ENCODE results near the gene SMOC1. TPM values are rescaled to one million over a fixed set of nuclear protein-coding genes. Genes with fewer than 3 reads are reported as not detected.

Gene SMOC1
- polyA plus RNA-seq, 3 donors from 2014 or later = not detected

DNA sequence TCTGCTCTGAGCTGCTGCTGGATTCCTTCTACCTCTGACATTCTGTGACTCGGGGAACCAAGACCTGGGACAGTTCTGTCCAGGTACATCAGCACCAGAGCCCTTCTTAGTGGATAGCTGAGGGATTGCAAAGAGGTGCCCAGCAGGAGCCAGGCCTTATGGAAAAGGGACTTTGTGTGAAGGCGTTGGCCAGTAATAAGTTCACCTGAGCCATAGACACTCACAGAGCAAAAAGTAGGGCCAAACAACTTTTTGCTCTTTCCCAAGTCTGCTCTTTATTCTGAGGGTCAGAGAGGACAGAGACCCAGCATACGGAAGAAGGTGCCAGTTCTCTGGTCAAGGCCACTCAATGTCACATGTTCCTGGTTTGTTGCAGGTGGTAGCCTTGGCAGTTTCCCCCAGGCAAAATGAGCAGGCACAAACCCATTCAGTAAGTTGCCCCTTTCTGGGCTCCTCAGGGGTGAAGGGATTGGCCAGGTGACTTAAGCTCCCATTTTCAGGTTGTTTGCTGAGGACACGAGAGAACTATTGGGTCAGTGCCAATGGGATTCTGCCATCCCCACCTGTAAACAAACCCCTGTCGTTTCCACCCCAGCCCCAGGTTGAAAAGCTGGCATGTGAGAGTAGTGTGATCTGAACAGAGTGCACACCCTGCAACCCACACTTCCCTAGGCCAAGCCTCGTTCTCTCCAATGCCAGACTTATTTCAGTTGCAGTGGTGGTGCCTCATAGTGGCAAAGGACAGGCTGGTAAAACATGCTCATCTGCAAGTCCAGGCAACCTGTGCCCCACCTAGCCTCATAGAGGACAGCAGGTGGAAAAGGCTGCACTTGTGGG is 150.3 kb downstream of the SMOC1 start:
- Mint-ChIP-seq H3K4me1 (no peaks in the 10 kb centered on the region), H3K27me3 (ENCODE audit: low read depth in 3 of 3) (peaks cover 0 to 2% (median 1%) of the 10 kb centered on the region in 3 donors), H3K36me3 (no peaks in the 10 kb centered on the region), H3K4me3 (no peak overlapping the region), H3K9me3 (no peaks in the 10 kb centered on the region), H3K27ac (no peak overlapping the region)
- no peak for DNase-seq

DNA sequence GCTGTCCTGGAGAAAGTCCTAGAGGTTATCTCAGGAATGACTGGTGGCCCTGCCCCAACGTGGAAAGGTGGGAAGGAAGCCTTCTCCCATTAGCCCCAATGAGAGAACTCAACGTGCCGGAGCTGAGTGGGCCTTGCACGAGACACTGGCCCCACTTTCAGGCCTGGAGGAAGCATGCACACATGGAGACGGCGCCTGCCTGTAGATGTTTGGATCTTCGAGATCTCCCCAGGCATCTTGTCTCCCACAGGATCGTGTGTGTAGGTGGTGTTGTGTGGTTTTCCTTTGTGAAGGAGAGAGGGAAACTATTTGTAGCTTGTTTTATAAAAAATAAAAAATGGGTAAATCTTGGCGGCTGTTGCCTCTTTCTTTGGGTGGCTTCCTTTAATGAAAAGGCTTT is 152.8 kb downstream of the SMOC1 start:
- Mint-ChIP-seq H3K27me3 (ENCODE audit: low read depth in 3 of 3) (peaks cover 0 to 3% (median 0%) of the 10 kb centered on the region in 3 donors), H3K9me3 (no peaks in the 10 kb centered on the region), H3K36me3 (no peaks in the 10 kb centered on the region), H3K27ac (no peak overlapping the region), H3K4me3 (no peak overlapping the region), H3K4me1 (no peaks in the 10 kb centered on the region)
- DNase-seq = no peak

DNA sequence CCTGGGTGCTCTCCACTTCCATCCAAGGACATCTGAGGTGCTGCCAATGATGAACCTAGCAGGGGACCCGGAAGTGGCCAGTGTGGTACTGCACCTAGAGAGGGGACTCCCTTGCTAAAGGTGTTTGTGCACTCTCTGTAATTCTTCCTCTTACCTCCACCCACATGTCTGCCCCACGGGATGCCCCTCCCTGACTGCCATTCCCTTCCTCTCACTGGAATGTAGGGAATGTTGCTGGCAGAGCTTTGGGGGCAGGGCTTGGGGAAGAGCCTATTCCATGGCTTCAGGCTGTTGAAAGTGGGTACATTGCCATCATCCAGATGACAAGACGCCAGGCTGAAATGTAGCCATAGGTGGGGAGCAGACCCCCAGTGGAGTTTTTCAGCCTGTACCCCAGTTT is 153.2 kb downstream of the SMOC1 start:
- no peak overlapping the region for H3K27ac Mint-ChIP-seq
- H3K4me3 Mint-ChIP-seq = no peak overlapping the region
- H3K9me3 Mint-ChIP-seq = no peaks in the 10 kb centered on the region
- H3K36me3 Mint-ChIP-seq = no peaks in the 10 kb centered on the region
- peaks cover 0 to 3% (median 0%) of the 10 kb centered on the region in 3 donors for H3K27me3 Mint-ChIP-seq (ENCODE audit: low read depth in 3 of 3)
- no peaks in the 10 kb centered on the region for H3K4me1 Mint-ChIP-seq
- no peak for DNase-seq

GRCh38 chr14:70033116-70033515 is 153.9 kb downstream of the SMOC1 start:
- no peak for DNase-seq
- Mint-ChIP-seq H3K4me1 (no peaks in the 10 kb centered on the region), H3K36me3 (no peaks in the 10 kb centered on the region), H3K27ac (no peak overlapping the region), H3K27me3 (ENCODE audit: low read depth in 3 of 3) (peaks cover 0 to 4% (median 3%) of the 10 kb centered on the region in 3 donors), H3K9me3 (no peaks in the 10 kb centered on the region), H3K4me3 (no peak overlapping the region)

DNA sequence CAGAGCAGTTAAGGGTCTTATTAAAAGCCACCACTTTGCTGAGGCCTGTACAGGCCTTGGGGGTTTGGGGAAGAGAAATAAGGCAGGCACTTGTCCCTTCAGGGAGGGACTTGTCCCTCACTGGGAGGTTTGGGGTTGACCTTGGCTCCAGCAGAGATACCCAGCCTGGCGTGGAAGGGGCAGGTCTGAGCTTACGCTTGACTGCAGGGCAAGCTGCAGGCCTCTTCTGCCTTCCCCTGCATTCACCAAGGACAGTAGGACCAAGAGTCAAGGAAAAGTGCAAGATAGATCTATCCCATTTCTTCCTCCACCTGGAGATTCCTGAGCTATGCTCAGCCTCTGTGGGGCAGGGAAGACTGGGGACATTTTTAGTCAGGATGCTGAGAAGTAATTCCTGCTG is 154.3 kb downstream of the SMOC1 start:
- Mint-ChIP-seq H3K36me3 (no peaks in the 10 kb centered on the region), H3K27ac (no peak overlapping the region), H3K4me3 (no peak overlapping the region), H3K9me3 (no peaks in the 10 kb centered on the region), H3K4me1 (no peaks in the 10 kb centered on the region), H3K27me3 (ENCODE audit: low read depth in 3 of 3) (peaks cover 0 to 4% (median 3%) of the 10 kb centered on the region in 3 donors)
- no peak for DNase-seq

DNA sequence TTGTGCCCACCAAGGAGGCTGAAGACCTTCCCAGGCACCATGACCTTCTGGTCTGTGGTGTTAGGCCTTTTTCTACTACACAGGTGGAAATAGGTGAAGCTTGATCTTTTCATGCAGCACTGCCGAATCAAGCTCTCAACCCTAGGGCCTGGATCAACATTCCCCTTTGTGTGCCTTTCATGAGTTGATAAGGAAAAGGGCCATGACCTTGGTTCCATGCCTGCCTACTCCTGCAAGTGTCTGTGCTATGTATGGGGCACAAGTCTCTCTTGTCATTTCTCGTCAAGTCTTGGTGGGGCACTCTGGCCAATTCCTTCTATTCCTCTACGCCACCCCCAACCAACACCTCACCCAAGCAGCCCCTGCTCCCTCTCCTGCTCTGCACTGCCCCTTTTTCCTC is 155.0 kb downstream of the SMOC1 start:
- H3K27ac Mint-ChIP-seq = no peak overlapping the region
- DNase-seq = no peak
- H3K27me3 Mint-ChIP-seq (ENCODE audit: low read depth in 3 of 3) = peaks cover 0 to 4% (median 3%) of the 10 kb centered on the region in 3 donors
- no peaks in the 10 kb centered on the region for H3K9me3 Mint-ChIP-seq
- no peak overlapping the region for H3K4me3 Mint-ChIP-seq
- H3K4me1 Mint-ChIP-seq = no peaks in the 10 kb centered on the region
- H3K36me3 Mint-ChIP-seq = no peaks in the 10 kb centered on the region

DNA sequence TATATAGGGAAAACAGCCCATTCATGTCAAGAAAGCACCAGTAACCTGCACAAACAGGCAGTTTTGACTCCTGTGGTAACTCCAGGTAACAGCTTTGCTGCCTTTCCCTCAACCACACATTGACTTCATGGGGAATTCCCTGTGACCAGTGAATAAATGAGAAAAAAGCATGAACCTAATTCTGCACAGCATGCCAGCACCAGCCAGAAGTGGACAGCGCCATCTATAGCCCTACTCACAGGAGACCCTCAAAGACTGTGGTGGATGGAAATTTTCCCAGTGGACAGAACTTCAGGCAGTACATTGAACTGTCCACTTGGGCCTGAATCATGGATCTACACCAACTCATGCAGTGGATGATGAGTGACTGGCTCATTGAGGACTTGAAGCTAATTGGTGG is 157.4 kb downstream of the SMOC1 start:
- no peaks in the 10 kb centered on the region for H3K9me3 Mint-ChIP-seq
- no peaks in the 10 kb centered on the region for H3K4me1 Mint-ChIP-seq
- peaks cover 0 to 4% (median 3%) of the 10 kb centered on the region in 3 donors for H3K27me3 Mint-ChIP-seq (ENCODE audit: low read depth in 3 of 3)
- DNase-seq = no peak
- no peak overlapping the region for H3K27ac Mint-ChIP-seq
- no peaks in the 10 kb centered on the region for H3K36me3 Mint-ChIP-seq
- H3K4me3 Mint-ChIP-seq = no peak overlapping the region

- DNase-seq = no peak
- H3K27me3 Mint-ChIP-seq (ENCODE audit: low read depth in 3 of 3) = peaks cover 3 to 5% (median 4%) of the 10 kb centered on the region in 3 donors
- H3K36me3 Mint-ChIP-seq = no peaks in the 10 kb centered on the region
- H3K9me3 Mint-ChIP-seq = no peaks in the 10 kb centered on the region
- no peak overlapping the region for H3K4me3 Mint-ChIP-seq
- H3K27ac Mint-ChIP-seq = no peak overlapping the region
- no peaks in the 10 kb centered on the region for H3K4me1 Mint-ChIP-seq
These were observed 163.8 kb downstream of the SMOC1 start for GRCh38 chr14:70043001-70043400.

GRCh38 chr14:70045310-70045709 is 166.1 kb downstream of the SMOC1 start:
- Mint-ChIP-seq H3K4me1 (no peaks in the 10 kb centered on the region), H3K9me3 (no peaks in the 10 kb centered on the region), H3K36me3 (no peaks in the 10 kb centered on the region), H3K27ac (no peak overlapping the region), H3K27me3 (ENCODE audit: low read depth in 3 of 3) (peaks cover 5 to 9% (median 6%) of the 10 kb centered on the region in 3 donors), H3K4me3 (no peak overlapping the region)
- DNase-seq = no peak

DNA sequence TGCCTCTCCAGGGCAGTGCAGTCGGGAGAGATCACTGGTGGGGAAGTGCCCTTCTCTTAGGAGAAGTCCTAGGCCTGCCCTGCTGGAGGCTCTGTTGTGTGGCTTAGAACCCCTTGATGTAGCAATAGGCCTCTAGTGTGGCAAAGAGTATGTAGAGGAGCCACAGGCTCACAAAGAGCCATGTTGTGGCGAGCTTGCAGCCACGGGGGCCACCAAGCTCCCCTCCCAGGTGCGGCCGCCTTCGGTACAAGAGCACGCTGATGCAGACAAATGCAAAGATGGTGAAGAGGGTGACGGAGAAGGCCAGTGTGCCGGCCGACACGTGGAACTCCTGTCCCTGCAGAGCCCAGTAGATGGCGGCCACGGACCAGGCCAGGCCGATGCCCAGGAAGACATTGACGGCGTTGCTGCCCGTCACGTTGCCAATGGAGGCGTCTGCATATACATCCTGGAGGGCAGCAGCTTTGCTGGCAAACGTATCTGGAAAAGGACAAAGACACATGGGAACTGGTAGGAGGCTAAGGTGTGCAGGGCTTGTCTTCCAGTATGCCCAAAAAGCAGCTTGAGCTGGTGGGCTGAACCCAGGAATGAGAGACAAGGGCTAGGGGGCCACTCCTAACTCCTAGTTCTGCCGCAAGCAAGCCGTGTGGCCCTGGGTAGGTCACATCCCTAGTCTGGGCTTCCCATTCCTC is 166.8 kb downstream of the SMOC1 start:
- Mint-ChIP-seq H3K27ac (no peak overlapping the region), H3K9me3 (no peaks in the 10 kb centered on the region), H3K4me1 (no peaks in the 10 kb centered on the region), H3K27me3 (ENCODE audit: low read depth in 3 of 3) (peaks cover 5 to 9% (median 6%) of the 10 kb centered on the region in 3 donors), H3K36me3 (no peaks in the 10 kb centered on the region), H3K4me3 (no peak overlapping the region)
- DNase-seq = no peak

DNA sequence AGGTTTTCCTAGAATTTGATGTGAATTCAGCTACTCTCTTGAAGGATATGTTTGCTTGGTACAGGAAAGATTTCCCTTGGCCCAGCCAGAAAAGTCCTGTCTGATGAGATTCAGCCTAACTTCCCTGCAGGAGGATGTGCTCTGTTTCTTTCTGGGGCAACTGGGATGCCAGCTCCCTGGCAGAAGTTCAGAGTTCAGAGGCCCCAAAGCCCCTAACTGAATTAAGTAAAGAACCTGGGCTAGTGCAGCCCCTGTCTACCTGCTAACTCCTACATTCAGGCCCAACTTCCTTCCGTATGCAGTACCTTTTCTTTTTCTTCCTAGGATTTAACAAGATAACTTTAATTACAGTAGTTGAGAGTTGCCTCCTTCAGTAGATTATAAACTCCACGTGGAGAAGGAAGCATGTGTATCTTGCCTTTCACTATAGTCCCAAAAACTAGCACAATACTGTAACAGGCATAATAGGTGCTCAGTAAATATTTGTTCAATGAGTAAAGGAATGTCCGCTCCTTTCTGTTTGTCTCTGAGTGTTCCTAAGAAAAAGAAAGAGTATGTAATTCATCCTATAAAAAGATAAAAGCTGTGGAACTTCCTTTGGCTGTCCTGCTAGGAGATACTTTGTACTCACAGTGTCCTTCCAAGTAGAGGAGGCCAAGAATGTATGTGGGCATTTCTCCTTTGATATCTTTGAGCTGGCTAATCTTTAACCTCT is 168.5 kb downstream of the SMOC1 start:
- DNase-seq = no peak
- no peak overlapping the region for H3K4me3 Mint-ChIP-seq
- peaks cover 8 to 10% of the 10 kb centered on the region in 2 donors for H3K4me1 Mint-ChIP-seq
- H3K9me3 Mint-ChIP-seq = no peaks in the 10 kb centered on the region
- no peaks in the 10 kb centered on the region for H3K36me3 Mint-ChIP-seq
- H3K27ac Mint-ChIP-seq = no peak overlapping the region
- H3K27me3 Mint-ChIP-seq (ENCODE audit: low read depth in 3 of 3) = peaks cover 5 to 9% (median 6%) of the 10 kb centered on the region in 3 donors

DNA sequence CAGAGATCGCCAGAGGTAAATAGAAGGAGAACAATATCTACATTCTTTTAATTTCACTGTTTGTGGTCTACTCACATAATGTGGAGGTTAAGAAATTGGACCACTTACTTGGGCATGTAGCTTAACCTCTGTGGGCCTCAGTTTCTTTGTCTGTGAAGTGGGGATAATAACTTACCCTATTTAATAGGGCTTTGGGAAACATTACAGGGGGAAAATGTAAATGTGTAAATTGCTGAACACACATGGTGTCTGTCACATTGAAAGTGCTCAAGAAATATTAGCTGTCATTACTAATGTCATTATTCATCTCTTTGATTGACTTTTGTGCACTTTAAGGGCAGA is 169.1 kb downstream of the SMOC1 start:
- no peak overlapping the region for H3K4me3 Mint-ChIP-seq
- H3K27me3 Mint-ChIP-seq (ENCODE audit: low read depth in 3 of 3) = peaks cover 5 to 9% (median 7%) of the 10 kb centered on the region in 3 donors
- no peak for DNase-seq
- no peaks in the 10 kb centered on the region for H3K36me3 Mint-ChIP-seq
- no peak overlapping the region for H3K27ac Mint-ChIP-seq
- peaks cover 8 to 12% of the 10 kb centered on the region in 2 donors for H3K4me1 Mint-ChIP-seq
- H3K9me3 Mint-ChIP-seq = no peaks in the 10 kb centered on the region

GRCh38 chr14:70049605-70050004 is 170.4 kb downstream of the SMOC1 start:
- H3K4me3 Mint-ChIP-seq = no peak overlapping the region
- H3K27me3 Mint-ChIP-seq (ENCODE audit: low read depth in 3 of 3) = peaks cover 6 to 11% (median 7%) of the 10 kb centered on the region in 3 donors
- H3K36me3 Mint-ChIP-seq = no peaks in the 10 kb centered on the region
- H3K4me1 Mint-ChIP-seq = peaks cover 8 to 12% of the 10 kb centered on the region in 2 donors
- H3K27ac Mint-ChIP-seq = no peak overlapping the region
- no peaks in the 10 kb centered on the region for H3K9me3 Mint-ChIP-seq
- DNase-seq = no peak

DNA sequence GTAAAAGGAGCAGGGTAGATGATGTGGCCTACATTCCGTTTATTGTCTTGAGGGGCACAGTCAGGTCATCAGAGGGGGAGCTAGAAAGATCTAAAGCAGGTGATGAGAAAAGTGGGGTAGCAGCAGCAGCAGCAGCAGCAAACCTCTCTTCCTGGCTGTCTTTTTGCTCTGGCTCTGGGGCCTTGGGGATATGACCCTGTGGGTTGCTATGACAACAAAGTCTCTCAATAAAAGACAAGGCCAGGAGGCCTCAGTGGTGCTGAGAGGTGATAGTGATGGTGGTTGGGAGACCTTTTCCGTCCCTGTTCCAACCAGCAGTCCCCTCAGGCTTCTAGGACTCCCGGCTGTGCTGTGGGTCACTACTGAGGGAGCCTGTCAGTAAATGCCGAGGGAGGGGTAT is 170.9 kb downstream of the SMOC1 start:
- Mint-ChIP-seq H3K27ac (no peak overlapping the region), H3K27me3 (ENCODE audit: low read depth in 3 of 3) (peaks cover 5 to 11% (median 6%) of the 10 kb centered on the region in 3 donors), H3K9me3 (no peaks in the 10 kb centered on the region), H3K4me1 (peaks cover 8 to 12% of the 10 kb centered on the region in 2 donors), H3K36me3 (no peaks in the 10 kb centered on the region), H3K4me3 (no peak overlapping the region)
- no peak for DNase-seq

Measured in immature natural killer cell (primary cell).